Lung (tissue), 12 donors: Measurements from ENCODE around the gene TSC22D4. TPM values are rescaled to one million over a fixed set of nuclear protein-coding genes. Genes with fewer than 3 reads are reported as not detected.

Experiments
- ATAC-seq: fragments of 200-7000 bp; cut with Tn5 transposase; one replicate; pipeline ENCODE4 v1.9.1; 2020; ENCODE audit warnings: moderate number of reproducible peaks; ENCODE audit not compliant: insufficient read depth, low FRiP score
- DNase-seq, 3 donors: peaks; one replicate each; pipeline ENCODE4 v3.0.0-alpha.2; 2013 to 2017
- H3K27ac ChIP-seq, 2 donors: one replicate each; pipeline ENCODE4 v1.5.1; 2013; ENCODE audit warnings: mild to moderate bottlenecking in 2 of 2, moderate library complexity in 2 of 2, control low read depth in 1 of 2, inconsistent platforms in 1 of 2, low read depth in 1 of 2, low read length in 1 of 2
- H3K27me3 ChIP-seq, 3 donors: one replicate each; pipeline ENCODE4 v1.5.1; 2013; ENCODE audit warnings: low read length in 2 of 3; ENCODE audit not compliant: control insufficient read depth in 3 of 3, insufficient read depth in 3 of 3
- H3K36me3 ChIP-seq, 4 donors: one replicate each; pipeline ENCODE4 v1.5.1; 2013; ENCODE audit warnings: low read length in 4 of 4, mild to moderate bottlenecking in 1 of 4, moderate library complexity in 1 of 4; ENCODE audit not compliant: control insufficient read depth in 4 of 4, insufficient read depth in 4 of 4
- H3K4me1 ChIP-seq, 5 donors: one replicate each; pipeline ENCODE4 v1.5.1; 2013; ENCODE audit warnings: low read length in 5 of 5, mild to moderate bottlenecking in 2 of 5, moderate library complexity in 1 of 5; ENCODE audit not compliant: control insufficient read depth in 5 of 5, insufficient read depth in 5 of 5
- H3K4me3 ChIP-seq: one replicate; pipeline ENCODE4 v1.5.1; 2013; ENCODE audit warnings: mild to moderate bottlenecking, control low read depth, moderate library complexity
- H3K9ac ChIP-seq, 2 donors: one replicate each; pipeline ENCODE4 v1.5.1; 2013; ENCODE audit warnings: low read length in 2 of 2, control low read depth in 1 of 2; ENCODE audit not compliant: insufficient read depth in 1 of 2
- H3K9me3 ChIP-seq, 4 donors: one replicate each; pipeline ENCODE4 v1.5.1; 2013; ENCODE audit warnings: low read length in 3 of 4, mild to moderate bottlenecking in 1 of 4, moderate library complexity in 1 of 4; ENCODE audit not compliant: control insufficient read depth in 4 of 4, insufficient read depth in 3 of 4
- WGBS, 2 donors: extraction: QIAGEN DNeasy Blood & Tissue Kit; methylation state at CpG; one replicate each; pipeline ENCODE4 v1.1.7; 2013; 5-methylcytosine and 5-hydroxymethylcytosine counted together
- polyA plus RNA-seq, 2 donors: library from polyadenylated mRNA; stranded (reverse); fragments of 200-250 nt; gene quantifications; one replicate each; pipeline ENCODE4 v1.2.1, GENCODE V29; 2013
- total RNA-seq, 2 donors: library from RNA; depleted of rRNA in 1 of 2; stranded (reverse); fragments of >200 nt in 1 of 2; gene quantifications; one replicate each; pipeline ENCODE4 v1.2.1, GENCODE V29; 2014 to 2021
- TF ChIP-seq, protein P1 (sequence below): IDR thresholded peaks from 2 replicates; pipeline ENCODE4 v1.5.1; 2012; ENCODE audit warnings: mild to moderate bottlenecking; ENCODE audit errors: control extremely low read depth, extremely low read depth
- donor health status: control.
- donor health status: control.
- donor health status: Bipolar disorder and iron deficiency.
- donor health status: healthy.
- donor health status: DM: yes; HTN: yes; CAD: no.

TSC22D4 gene
- total and polyA plus RNA-seq, 4 donors: 33.6 to 62.8 (median 50.1) TPM

DNA sequence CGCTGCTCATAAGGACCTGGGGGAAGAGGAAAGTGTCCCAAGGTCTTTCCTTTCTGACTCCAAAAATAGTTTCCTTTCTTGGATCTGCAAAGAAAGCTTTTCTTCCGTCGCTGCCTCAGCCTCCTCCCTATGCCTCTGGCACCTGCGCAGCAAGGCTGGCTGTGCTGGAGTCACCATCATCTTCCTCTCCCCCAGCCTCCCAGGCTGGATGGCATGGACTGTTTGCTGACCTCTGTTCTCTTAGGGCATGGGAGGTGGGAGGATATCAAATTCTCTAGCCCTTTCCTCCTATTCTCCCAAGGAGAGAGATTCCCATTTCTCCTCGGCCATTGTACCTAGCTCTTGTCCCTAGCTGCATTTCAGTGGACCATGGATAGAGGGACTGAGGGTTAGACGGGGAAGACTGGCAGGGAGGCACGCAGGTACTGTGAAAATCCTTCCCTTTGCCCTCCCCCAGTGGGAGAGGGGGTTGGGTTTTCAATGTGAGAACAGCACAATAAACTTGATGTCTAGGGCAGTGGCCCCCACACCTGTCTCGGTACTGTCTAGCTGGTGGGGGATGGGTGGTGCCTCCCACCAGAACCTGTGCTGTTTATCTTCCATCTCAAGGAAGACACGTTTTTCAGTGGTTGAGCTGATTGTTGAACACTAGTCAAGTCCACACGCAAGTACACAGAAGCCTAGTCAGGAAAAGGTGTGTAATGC lies 45.3 kb downstream of the TSC22D4 start:
- DNase-seq (no peak), ATAC-seq (no peak)
- no peaks in the 10 kb centered on the region for H3K9me3 ChIP-seq
- H3K9ac ChIP-seq: no peak overlapping the region
- H3K27ac ChIP-seq: no peak overlapping the region
- TF ChIP-seq, protein P1, sequence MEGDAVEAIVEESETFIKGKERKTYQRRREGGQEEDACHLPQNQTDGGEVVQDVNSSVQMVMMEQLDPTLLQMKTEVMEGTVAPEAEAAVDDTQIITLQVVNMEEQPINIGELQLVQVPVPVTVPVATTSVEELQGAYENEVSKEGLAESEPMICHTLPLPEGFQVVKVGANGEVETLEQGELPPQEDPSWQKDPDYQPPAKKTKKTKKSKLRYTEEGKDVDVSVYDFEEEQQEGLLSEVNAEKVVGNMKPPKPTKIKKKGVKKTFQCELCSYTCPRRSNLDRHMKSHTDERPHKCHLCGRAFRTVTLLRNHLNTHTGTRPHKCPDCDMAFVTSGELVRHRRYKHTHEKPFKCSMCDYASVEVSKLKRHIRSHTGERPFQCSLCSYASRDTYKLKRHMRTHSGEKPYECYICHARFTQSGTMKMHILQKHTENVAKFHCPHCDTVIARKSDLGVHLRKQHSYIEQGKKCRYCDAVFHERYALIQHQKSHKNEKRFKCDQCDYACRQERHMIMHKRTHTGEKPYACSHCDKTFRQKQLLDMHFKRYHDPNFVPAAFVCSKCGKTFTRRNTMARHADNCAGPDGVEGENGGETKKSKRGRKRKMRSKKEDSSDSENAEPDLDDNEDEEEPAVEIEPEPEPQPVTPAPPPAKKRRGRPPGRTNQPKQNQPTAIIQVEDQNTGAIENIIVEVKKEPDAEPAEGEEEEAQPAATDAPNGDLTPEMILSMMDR: no peak
- H3K27me3 ChIP-seq: no peaks in the 10 kb centered on the region
- 79 to 80% methylated on average over 10 of the region's 10 CpGs for WGBS, 2 donors
- peaks cover 4 to 28% (median 18%) of the 10 kb centered on the region in 4 donors for H3K36me3 ChIP-seq
- H3K4me3 ChIP-seq: no peak overlapping the region
- H3K4me1 ChIP-seq: peaks cover 4 to 28% (median 13%) of the 10 kb centered on the region in 5 donors

DNA sequence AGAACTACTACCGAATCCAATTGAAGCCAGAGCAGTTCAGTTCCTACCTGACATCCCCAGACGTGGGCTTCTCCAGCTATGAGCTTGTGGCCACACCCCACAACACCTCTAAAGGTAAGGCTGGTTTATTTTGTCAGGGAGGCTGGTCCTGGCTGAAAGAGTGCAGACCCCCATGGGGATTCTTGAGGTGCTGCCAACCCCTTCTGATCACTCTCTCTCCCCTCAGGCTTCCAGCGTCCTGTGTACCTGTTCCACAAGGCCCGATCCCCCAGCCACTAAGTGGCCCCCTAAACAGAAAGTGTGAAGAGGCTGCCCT lies 45.8 kb downstream of the TSC22D4 start:
- Histone ChIP-seq H3K4me3 (no peak overlapping the region), H3K36me3 (peaks cover 4 to 28% (median 18%) of the 10 kb centered on the region in 4 donors), H3K27me3 (no peaks in the 10 kb centered on the region), H3K4me1 (peaks cover 4 to 28% (median 13%) of the 10 kb centered on the region in 5 donors), H3K9ac (no peak overlapping the region), H3K27ac (no peak overlapping the region), H3K9me3 (no peaks in the 10 kb centered on the region)
- 76% methylated on average over 4 of the region's 4 CpGs for WGBS, 2 donors
- TF ChIP-seq, protein P1: no peak
- ATAC-seq (no peak), DNase-seq (no peak)

DNA sequence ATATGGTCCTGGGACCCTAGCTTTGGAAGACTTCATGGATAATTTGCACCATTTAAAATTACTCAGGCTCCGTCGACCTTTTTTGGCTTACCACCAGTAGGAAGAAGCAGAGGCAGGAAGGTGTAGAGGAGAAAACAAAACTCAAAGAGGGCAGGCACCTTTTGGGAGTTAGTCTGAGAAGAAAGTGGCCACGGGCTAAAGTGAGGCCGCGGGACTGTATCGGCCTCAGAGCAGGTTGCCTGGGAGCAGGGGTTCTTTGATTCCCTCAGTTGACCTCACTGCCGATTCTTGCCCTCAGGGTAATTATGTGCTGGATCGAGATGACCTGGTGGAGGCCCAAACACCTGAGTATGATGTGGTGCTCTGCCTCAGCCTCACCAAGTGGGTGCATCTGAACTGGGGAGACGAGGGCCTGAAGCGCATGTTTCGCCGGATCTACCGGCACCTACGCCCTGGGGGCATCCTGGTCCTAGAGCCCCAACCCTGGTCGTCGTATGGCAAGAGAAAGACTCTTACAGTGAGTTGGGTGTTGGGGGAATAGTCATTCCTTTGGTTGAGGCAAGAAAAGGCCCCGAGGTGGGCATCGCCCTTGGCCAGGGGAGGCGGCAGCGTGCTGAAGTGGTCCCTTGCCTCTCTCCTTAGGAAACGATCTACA lies 46.3 kb downstream of the TSC22D4 start:
- Histone ChIP-seq H3K4me1 (peaks cover 4 to 32% (median 13%) of the 10 kb centered on the region in 5 donors), H3K4me3 (no peak overlapping the region), H3K36me3 (peaks cover 4 to 28% (median 18%) of the 10 kb centered on the region in 4 donors), H3K9ac (no peak overlapping the region), H3K27ac (no peak overlapping the region), H3K27me3 (no peaks in the 10 kb centered on the region), H3K9me3 (no peaks in the 10 kb centered on the region)
- DNase-seq: no peak
- ATAC-seq: no peak
- TF ChIP-seq, protein P1: no peak
- 89 to 91% methylated on average over 21 of the region's 21 CpGs for WGBS, 2 donors
